Left ventricle myocardium inferior (tissue), 1 donor: ENCODE results near the gene CNTNAP2. TPM values are rescaled to one million over a fixed set of nuclear protein-coding genes. Genes with fewer than 3 reads are reported as not detected.

ENCODE experiments used
- DNase-seq: peaks from one replicate; pipeline ENCODE4 v3.0.0-alpha.2; 2020
- H3K27ac ChIP-seq: fragments of 200-600 bp; replicated peaks from 2 replicates; pipeline ENCODE4 v1.8.0; 2021
- H3K27me3 ChIP-seq: fragments of 200-600 bp; 2 replicates; pipeline ENCODE4 v1.8.0; 2021; ENCODE audit warnings: low read depth
- H3K36me3 ChIP-seq: fragments of 200-600 bp; 2 replicates; pipeline ENCODE4 v1.8.0; 2021
- H3K4me1 ChIP-seq: fragments of 200-600 bp; 2 replicates; pipeline ENCODE4 v1.8.0; 2021
- H3K4me3 ChIP-seq: fragments of 200-600 bp; 2 replicates; pipeline ENCODE4 v1.8.0; 2021; ENCODE audit warnings: mild to moderate bottlenecking, moderate library complexity
- H3K9me3 ChIP-seq: fragments of 200-600 bp; replicated peaks from 2 replicates; pipeline ENCODE4 v1.8.0; 2021
- intact Hi-C: fragments of 100-400 bp; cut with micrococcal nuclease; formaldehyde crosslinking; loops from one replicate; pipeline ENCODE4 v1.11.0; 2022
- total RNA-seq: library from RNA; stranded (reverse); fragmentation: NEBNext Ultra II Directional; extraction: Animal tissue kit (Norgen Biotek cat#: 25700); gene quantifications from one replicate; pipeline ENCODE4 v1.2.1, GENCODE V29; 2021
- TF ChIP-seq, protein P1 (sequence below): fragments of 200-600 bp; IDR thresholded peaks from 2 replicates; pipeline ENCODE4 v1.8.0; 2021; ENCODE audit warnings: antibody characterized with exemption, mild to moderate bottlenecking, borderline replicate concordance
- donor health status: DM: no; HTN: yes; CAD: no; lungs with severe emphysema.

CNTNAP2 gene
- total RNA-seq, 1 donor from 2014 or later, result 0.99 TPM

DNA sequence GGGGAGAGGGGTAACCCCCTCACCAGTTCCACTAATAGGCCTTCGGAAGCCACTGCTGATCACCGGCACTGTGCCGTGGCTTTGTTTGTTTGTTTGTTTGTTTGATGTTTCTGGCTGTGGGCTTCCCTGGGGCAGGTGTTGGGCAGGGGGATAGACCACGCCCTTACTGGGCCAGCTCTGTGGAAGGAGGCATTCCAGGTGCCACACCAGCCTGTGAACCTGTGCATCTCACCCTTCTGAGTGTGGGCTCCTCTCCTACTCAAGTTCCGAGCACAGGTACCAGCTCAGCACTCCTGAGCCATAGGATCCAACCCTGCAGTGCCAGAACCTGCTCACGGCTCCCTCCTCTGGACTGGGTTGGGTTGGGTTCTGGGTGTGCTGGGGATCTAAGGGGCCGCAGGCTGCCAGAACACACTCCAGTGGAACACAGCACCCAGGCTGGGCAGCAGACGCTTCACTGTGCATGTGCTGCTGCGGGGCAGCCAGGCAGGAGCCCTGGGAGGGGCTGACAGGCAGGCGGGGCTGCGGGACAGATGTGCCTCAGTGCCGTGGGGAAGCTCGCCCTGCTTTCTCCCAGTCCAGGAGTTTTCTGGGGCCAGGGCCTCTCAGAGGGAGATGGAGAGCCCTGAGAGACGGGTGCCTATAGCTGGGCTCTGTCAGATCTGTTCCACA is 1053.9 kb downstream of the CNTNAP2 start:
- H3K27me3 ChIP-seq, result no peaks in the 10 kb centered on the region
- H3K9me3 ChIP-seq, result no peaks in the 10 kb centered on the region
- H3K36me3 ChIP-seq, result no peaks in the 10 kb centered on the region
- no peak overlapping the region for H3K4me3 ChIP-seq
- DNase-seq, result no peak
- intact Hi-C loops, result no loop called here
- no peak overlapping the region for H3K27ac ChIP-seq
- no peaks in the 10 kb centered on the region for H3K4me1 ChIP-seq
- TF ChIP-seq, protein P1, sequence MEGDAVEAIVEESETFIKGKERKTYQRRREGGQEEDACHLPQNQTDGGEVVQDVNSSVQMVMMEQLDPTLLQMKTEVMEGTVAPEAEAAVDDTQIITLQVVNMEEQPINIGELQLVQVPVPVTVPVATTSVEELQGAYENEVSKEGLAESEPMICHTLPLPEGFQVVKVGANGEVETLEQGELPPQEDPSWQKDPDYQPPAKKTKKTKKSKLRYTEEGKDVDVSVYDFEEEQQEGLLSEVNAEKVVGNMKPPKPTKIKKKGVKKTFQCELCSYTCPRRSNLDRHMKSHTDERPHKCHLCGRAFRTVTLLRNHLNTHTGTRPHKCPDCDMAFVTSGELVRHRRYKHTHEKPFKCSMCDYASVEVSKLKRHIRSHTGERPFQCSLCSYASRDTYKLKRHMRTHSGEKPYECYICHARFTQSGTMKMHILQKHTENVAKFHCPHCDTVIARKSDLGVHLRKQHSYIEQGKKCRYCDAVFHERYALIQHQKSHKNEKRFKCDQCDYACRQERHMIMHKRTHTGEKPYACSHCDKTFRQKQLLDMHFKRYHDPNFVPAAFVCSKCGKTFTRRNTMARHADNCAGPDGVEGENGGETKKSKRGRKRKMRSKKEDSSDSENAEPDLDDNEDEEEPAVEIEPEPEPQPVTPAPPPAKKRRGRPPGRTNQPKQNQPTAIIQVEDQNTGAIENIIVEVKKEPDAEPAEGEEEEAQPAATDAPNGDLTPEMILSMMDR, result no peak

DNA sequence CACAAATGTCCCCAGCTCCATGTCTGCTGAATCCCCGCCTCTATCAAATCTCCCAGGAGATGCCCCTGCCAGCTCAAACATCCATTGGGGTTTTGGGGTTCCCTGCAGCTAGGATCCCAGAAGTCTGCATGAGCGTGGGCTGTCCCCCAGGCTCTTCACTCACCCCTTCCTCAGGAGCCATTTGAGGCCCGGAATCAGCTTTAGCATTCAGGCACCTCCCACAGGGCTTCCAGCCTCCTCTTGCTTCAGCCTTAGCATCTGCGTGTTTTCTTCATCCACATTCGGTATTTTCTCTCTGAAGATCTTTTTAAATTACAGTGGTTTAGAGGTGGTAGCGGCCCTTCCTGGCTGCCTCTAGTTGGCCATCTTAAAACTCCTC is 1054.4 kb downstream of the CNTNAP2 start:
- H3K27ac ChIP-seq, result no peak overlapping the region
- H3K27me3 ChIP-seq, result no peaks in the 10 kb centered on the region
- H3K4me1 ChIP-seq, result no peaks in the 10 kb centered on the region
- H3K4me3 ChIP-seq, result no peak overlapping the region
- H3K9me3 ChIP-seq, result no peaks in the 10 kb centered on the region
- H3K36me3 ChIP-seq, result no peaks in the 10 kb centered on the region
- intact Hi-C loops, result no loop called here
- no peak for DNase-seq
- TF ChIP-seq, protein P1, result no peak

DNA sequence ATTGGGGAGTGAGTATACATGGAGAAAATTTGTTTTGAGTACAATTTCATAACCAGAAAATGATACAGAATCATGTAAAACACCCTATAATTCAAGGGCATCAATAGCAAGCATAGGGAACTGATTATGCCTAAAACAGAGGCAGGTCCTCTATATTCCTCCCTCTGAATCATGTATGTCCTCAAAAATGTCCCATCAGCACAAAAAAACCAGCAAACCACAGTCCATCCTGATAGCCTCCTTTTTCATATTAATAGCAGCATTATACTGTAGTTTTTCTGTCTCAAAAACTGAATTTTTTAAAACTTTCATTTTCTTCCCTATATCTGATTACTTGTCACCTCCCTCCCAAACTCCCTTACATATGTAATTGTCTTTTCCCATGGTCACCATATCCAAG is 1057.3 kb downstream of the CNTNAP2 start:
- DNase-seq, result no peak

DNA sequence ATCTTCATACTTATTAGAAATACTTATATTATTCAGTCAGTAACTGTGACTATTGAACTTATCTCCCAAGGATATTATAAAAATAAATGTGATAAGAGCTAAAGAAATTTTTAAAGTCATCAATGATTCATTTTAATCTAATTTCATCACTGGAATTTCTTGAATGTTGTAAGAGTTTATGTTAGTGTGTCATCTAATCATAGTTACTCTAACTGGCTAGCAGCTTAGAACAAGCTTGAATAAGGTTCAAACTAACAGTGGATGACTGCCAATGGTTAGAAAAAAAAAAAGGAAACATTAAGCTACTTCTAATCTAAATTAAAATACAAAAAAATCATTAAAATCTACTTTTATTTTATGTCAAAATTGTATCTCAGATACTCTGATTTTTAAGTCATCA is 1066.3 kb downstream of the CNTNAP2 start:
- H3K4me3 ChIP-seq, result no peak overlapping the region
- no peaks in the 10 kb centered on the region for H3K9me3 ChIP-seq
- H3K4me1 ChIP-seq, result no peaks in the 10 kb centered on the region
- TF ChIP-seq, protein P1, result no peak
- no peak for DNase-seq
- intact Hi-C loops, result no loop called here
- H3K27ac ChIP-seq, result no peak overlapping the region
- no peaks in the 10 kb centered on the region for H3K36me3 ChIP-seq
- H3K27me3 ChIP-seq, result no peaks in the 10 kb centered on the region

More for the DNA sequence above, 1057.3 kb downstream of the CNTNAP2 start:
- H3K27me3 ChIP-seq, result no peaks in the 10 kb centered on the region
- H3K27ac ChIP-seq, result no peak overlapping the region
- no peak overlapping the region for H3K4me3 ChIP-seq
- H3K4me1 ChIP-seq, result no peaks in the 10 kb centered on the region
- H3K36me3 ChIP-seq, result no peaks in the 10 kb centered on the region
- intact Hi-C loops, result no loop called here
- H3K9me3 ChIP-seq, result no peaks in the 10 kb centered on the region
- TF ChIP-seq, protein P1, result no peak

DNA sequence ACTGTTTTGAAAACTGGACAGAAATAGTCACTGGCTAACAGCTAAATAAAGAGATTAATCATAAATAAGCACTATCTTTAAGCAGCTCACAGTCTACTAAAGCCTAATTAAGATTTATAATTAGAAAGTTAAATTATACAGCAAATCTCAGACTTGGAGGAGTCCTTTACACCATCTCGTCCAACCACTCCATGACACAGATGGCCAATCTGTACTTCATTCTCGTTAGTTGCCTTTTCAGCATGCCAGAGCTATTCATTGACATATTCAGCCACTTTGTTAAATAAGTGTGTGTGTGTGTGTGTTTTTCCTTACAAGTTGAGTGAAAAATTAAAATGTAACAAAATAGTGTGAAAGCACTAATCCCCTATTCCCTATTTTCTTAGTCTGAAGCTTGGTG is 1066.7 kb downstream of the CNTNAP2 start:
- Histone ChIP-seq H3K9me3 (peaks cover 3% of the 10 kb centered on the region), H3K27me3 (no peaks in the 10 kb centered on the region), H3K27ac (no peak overlapping the region), H3K4me1 (no peaks in the 10 kb centered on the region), H3K4me3 (no peak overlapping the region), H3K36me3 (no peaks in the 10 kb centered on the region)
- TF ChIP-seq, protein P1, result no peak
- intact Hi-C loops, result no loop called here
- DNase-seq, result no peak
